Endodermal cell (in vitro differentiated cells): ENCODE data around the gene UPF1. TPM values are rescaled to one million over a fixed set of nuclear protein-coding genes. Genes with fewer than 3 reads are reported as not detected.
A peak's percentile ranks its signal among the peaks of the same experiment; 100 is the strongest.

ENCODE experiments used
- DNase-seq: peaks from one replicate; pipeline ENCODE4 v3.0.0-alpha.2; 2017
- H3K27ac ChIP-seq: 2 replicates; pipeline ENCODE4 v1.5.1; 2013; ENCODE audit warnings: mild to moderate bottlenecking, low read depth, low read length, moderate library complexity
- H3K27me3 ChIP-seq: 2 replicates; pipeline ENCODE4 v1.6.1; 2013; ENCODE audit warnings: mild to moderate bottlenecking, low read length, moderate library complexity; ENCODE audit not compliant: insufficient read depth, control insufficient read depth, poor library complexity, severe bottlenecking
- H3K36me3 ChIP-seq: 2 replicates; pipeline ENCODE4 v1.7.0; 2013; ENCODE audit warnings: mild to moderate bottlenecking, low read length, moderate library complexity; ENCODE audit not compliant: control insufficient read depth, insufficient read depth
- H3K4me1 ChIP-seq: one replicate; pipeline ENCODE4 v1.7.0; 2013; ENCODE audit warnings: low read length; ENCODE audit not compliant: control insufficient read depth, insufficient read depth
- H3K4me3 ChIP-seq: 2 replicates; pipeline ENCODE4 v1.5.1; 2013; ENCODE audit warnings: mild to moderate bottlenecking, low read length, moderate library complexity
- H3K9ac ChIP-seq: 2 replicates; pipeline ENCODE4 v1.6.1; 2013; ENCODE audit warnings: mild to moderate bottlenecking, low read length, moderate library complexity; ENCODE audit not compliant: poor library complexity, severe bottlenecking; ENCODE audit errors: extremely low read depth
- H3K9me3 ChIP-seq: 2 replicates; pipeline ENCODE4 v1.6.1; 2013; ENCODE audit warnings: mild to moderate bottlenecking, low read length, moderate library complexity; ENCODE audit not compliant: control insufficient read depth
- H3K27ac Mint-ChIP-seq: 2 replicates; pipeline ENCODE4 v1.8.0; 2020; ENCODE audit warnings: mixed read lengths
- H3K27me3 Mint-ChIP-seq: 2 replicates; pipeline ENCODE4 v1.8.0; 2021; ENCODE audit warnings: mild to moderate bottlenecking, mixed read lengths; ENCODE audit not compliant: insufficient read depth
- H3K36me3 Mint-ChIP-seq: 2 replicates; pipeline ENCODE4 v1.8.0; 2020; ENCODE audit warnings: low read depth, mixed read lengths
- H3K4me1 Mint-ChIP-seq: 2 replicates; pipeline ENCODE4 v1.8.0; 2020; ENCODE audit warnings: mixed read lengths
- H3K4me3 Mint-ChIP-seq: 2 replicates; pipeline ENCODE4 v1.8.0; 2020; ENCODE audit warnings: mild to moderate bottlenecking, moderate library complexity, mixed read lengths
- H3K9me3 Mint-ChIP-seq: 2 replicates; pipeline ENCODE4 v1.8.0; 2020; ENCODE audit warnings: mild to moderate bottlenecking, mixed read lengths
- CTCF ChIP-seq: fragments of 200-600 bp; sonication (generic); conservative IDR thresholded peaks from 2 replicates; pipeline ENCODE4 v1.5.0; 2021; ENCODE audit warnings: antibody characterized with exemption, mild to moderate bottlenecking
- WGBS, 2 experiments: methylation state at CpG; one replicate each; pipeline versions ENCODE4 v1.1.5 to v1.1.7; 2013; ENCODE audit warnings: missing lambda C conversion rate in 2 of 2, mixed read lengths in 1 of 2; ENCODE audit not compliant: insufficient coverage in 1 of 2, insufficient read length in 1 of 2; 5-methylcytosine and 5-hydroxymethylcytosine counted together
- total RNA-seq, 2 donors: library from RNA; stranded (reverse); fragmentation: NEBNext Ultra II Directional in 1 of 2; extraction: Animal tissue kit (Norgen Biotek cat#: 25700) in 1 of 2; gene quantifications; 2 replicates in 1 of 2; 3 replicates in 1 of 2; pipeline ENCODE4 v1.2.1, GENCODE V29; 2021

Gene UPF1
- total RNA-seq, 2 donors from 2014 or later: 82.1 to 87.3 TPM

- H3K27ac Mint-ChIP-seq: no peak overlapping the region
- peaks cover under 1% of the 10 kb centered on the region for H3K4me1 Mint-ChIP-seq
- H3K9ac ChIP-seq: no peak overlapping the region
- peaks cover 88% of the 10 kb centered on the region for H3K27me3 Mint-ChIP-seq
- 84 to 88% methylated on average over 14 to 19 of the region's 19 CpGs for WGBS, 2 experiments
- no peaks in the 10 kb centered on the region for H3K36me3 Mint-ChIP-seq
- peaks cover 100% of the 10 kb centered on the region for H3K27me3 ChIP-seq
- TF ChIP-seq CTCF: no peak
- no peak overlapping the region for H3K4me3 ChIP-seq
- H3K27ac ChIP-seq: no peak overlapping the region
- H3K9me3 ChIP-seq: no peaks in the 10 kb centered on the region
- H3K4me3 Mint-ChIP-seq: no peak overlapping the region
- no peaks in the 10 kb centered on the region for H3K36me3 ChIP-seq
- no peaks in the 10 kb centered on the region for H3K4me1 ChIP-seq
- peaks cover 4% of the 10 kb centered on the region for H3K9me3 Mint-ChIP-seq
- DNase-seq: no peak
Measured at GRCh38 chr19:18783958-18784785, 47.6 kb upstream of the UPF1 start.

DNA sequence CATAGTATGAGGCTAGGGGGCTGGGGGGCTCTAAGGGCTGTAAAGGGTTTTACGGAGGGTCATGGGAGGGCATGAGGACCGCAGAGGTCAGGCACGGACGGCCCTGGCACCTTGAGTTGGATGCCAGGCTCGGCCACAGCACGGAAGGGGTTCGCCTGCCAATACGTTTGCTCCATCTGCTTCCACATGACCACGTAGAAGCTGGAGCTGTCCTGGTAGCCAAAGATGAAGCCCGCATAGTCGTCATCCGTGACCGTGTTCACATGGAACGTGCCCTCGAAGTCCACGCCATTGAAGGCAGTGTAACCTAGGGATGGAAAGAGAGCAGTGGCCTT is 47.0 kb upstream of the UPF1 start:
- no peak for DNase-seq
- peaks cover 2% of the 10 kb centered on the region for H3K4me1 Mint-ChIP-seq
- Histone ChIP-seq H3K36me3 (no peaks in the 10 kb centered on the region), H3K27me3 (peaks cover 100% of the 10 kb centered on the region), H3K4me1 (no peaks in the 10 kb centered on the region), H3K4me3 (no peak overlapping the region), H3K9ac (no peak overlapping the region), H3K27ac (no peak overlapping the region), H3K9me3 (no peaks in the 10 kb centered on the region)
- H3K27me3 Mint-ChIP-seq: peaks cover 88% of the 10 kb centered on the region
- H3K4me3 Mint-ChIP-seq: no peak overlapping the region
- peaks cover 4% of the 10 kb centered on the region for H3K9me3 Mint-ChIP-seq
- no peak for TF ChIP-seq CTCF
- no peaks in the 10 kb centered on the region for H3K36me3 Mint-ChIP-seq
- WGBS, 2 experiments: 80 to 82% methylated on average over 16 of the region's 16 CpGs
- no peak overlapping the region for H3K27ac Mint-ChIP-seq

- H3K4me3 Mint-ChIP-seq: no peak overlapping the region
- Histone ChIP-seq H3K27me3 (peaks cover 100% of the 10 kb centered on the region), H3K4me1 (no peaks in the 10 kb centered on the region), H3K9ac (no peak overlapping the region), H3K36me3 (no peaks in the 10 kb centered on the region), H3K27ac (no peak overlapping the region), H3K4me3 (no peak overlapping the region), H3K9me3 (no peaks in the 10 kb centered on the region)
- H3K27me3 Mint-ChIP-seq: peaks cover 92% of the 10 kb centered on the region
- H3K27ac Mint-ChIP-seq: no peak overlapping the region
- H3K9me3 Mint-ChIP-seq: peaks cover 4% of the 10 kb centered on the region
- DNase-seq: peak; percentile 99
- TF ChIP-seq CTCF: no peak
- no peaks in the 10 kb centered on the region for H3K36me3 Mint-ChIP-seq
- peaks cover 6% of the 10 kb centered on the region for H3K4me1 Mint-ChIP-seq
- 17 to 22% methylated on average over 28 to 65 of the region's 65 CpGs for WGBS, 2 experiments
Measured at GRCh38 chr19:18785179-18786124, 46.3 kb upstream of the UPF1 start.
